Measurements from ENCODE around the gene ABHD10.

ABHD10 gene

DNA sequence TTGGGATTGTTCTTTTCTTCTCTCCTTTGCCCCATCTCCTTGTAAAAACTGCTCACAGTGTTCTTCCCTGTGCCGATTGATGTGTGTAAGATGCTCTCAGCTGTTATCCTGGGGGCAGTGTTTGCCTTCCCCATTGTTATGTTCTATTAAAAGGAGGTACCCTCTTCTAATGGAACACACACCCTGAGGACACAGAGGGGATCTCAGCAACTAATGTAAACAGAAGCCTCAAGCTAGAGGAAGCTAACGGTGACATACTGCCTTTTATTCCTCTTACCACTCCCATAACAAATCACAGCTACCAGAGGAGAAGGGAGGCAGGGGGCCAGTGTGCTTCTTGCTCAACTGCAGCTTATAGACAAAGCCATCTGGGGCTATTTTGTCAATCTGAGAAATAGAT, 22.1 kb downstream of the ABHD10 start:
- no peak for DNase-seq (ENCODE audit: low spot score)

DNA sequence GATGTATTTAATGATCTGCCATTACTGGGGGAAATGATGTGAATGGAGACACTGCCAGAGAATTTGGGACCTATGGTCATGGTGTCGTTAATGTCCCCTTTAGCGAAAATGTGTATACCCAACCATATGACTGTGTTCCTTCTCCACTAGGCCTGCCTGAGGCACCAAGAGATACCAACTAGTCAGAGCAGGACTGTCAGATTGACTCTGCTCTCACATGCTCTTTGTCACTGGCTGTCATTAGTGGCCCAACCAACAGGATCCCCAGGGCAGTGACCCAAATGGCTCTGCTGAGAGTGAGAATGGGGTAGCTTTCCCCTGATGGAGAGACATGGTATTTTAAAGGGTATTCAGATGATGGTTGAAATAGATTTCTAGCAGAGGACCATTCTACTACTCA, 22.7 kb downstream of the ABHD10 start:
- no peak for DNase-seq (ENCODE audit: low spot score)

DNA sequence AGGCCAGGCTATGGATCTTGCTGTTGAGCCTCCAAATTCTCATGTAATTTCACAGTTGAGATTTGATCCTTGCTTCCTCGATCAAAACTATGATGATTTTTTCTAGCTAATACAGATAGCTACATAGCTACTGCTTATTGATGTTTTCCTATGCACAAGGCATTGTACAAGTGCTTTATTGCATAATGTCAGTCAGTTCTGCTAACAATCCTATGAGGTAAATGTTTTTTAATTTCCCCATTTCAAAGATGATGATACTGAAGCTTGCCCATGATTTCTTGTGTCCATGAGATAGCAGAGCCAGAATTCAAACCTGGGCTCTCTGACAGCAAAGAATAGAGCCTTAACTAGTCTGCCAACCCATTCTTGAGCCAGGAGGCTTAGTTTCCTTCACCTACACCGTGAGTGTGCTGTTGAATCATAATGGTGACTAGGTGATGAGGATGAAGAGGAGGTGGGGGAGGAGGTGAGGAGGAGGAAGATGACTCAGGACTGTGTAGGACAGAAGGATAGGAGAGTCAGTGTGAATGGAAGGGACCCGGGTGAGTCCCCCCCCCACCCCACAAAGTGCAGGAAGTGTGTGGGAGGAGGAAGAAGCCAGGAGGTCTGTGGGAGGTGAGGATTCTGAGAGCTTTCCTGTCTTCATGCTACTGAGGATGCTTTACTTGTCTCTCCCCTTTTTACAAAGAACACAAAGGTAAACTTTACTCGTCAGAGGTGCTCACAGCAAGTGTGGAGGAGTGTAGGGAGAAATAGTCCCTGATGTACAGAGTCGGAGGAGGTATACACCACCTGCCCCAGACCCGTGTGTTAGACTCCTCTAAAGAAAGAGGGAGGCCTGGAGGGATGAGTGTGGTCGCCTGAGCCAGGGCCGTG, 23.5 kb downstream of the ABHD10 start:
- DNase-seq (ENCODE audit: low spot score), result peak; percentile 31

DNA sequence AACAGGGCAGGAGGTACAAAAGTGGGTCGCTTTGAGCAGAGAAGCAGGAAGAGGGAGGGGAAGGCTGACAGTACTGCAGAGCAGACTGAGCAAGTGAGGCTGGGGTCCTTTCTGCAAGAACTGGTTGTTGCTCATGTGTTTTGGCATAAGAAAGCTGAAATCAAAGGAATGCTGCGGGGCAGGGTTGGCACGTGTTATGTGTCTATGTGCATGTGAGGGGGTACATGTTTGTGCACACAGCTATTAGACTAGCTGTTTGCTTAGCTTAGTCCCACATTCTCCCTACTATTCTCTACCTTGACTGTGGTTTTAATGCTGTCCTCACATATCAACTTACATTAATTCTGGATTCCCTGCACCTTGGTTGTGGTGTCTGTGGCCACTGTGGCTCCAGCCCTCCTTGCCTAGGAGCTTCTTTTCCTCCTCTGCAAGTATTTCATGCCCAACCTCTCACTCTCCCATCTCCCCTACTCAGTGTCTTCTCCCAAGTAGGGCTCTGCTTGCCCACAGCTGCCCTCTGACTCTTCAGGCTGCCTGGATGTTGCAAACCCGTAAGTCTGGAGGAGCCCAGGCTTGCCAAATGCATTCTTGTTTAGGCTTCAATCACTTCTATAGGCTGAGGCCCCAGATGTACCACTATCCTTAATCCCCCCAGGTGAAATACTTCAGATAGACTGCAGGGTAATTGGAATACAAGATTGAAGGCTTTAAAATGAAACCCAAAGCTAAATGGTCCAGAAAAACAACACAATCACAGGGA, 24.7 kb downstream of the ABHD10 start:
- no peak for DNase-seq (ENCODE audit: low spot score)

DNA sequence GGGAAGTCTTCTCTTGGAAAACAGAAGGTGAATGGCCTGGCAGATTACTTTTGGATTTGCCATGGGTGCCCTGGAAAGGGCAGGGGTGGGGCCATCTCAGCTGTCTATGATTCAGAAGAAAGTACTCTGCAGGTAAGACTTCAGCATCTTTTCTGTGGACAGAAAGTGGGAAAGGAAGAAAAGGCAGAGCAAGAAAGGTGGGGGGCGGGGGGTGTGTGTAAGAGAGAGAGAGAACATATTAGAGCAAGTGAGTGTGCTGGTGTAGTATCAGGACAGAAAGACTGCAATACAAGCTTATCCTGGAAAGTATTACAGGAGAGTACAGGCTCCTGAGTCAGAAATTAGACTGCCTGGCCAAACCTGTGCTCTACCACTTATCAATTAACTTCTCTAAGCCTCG, 25.4 kb downstream of the ABHD10 start:
- DNase-seq (ENCODE audit: low spot score), result no peak

DNA sequence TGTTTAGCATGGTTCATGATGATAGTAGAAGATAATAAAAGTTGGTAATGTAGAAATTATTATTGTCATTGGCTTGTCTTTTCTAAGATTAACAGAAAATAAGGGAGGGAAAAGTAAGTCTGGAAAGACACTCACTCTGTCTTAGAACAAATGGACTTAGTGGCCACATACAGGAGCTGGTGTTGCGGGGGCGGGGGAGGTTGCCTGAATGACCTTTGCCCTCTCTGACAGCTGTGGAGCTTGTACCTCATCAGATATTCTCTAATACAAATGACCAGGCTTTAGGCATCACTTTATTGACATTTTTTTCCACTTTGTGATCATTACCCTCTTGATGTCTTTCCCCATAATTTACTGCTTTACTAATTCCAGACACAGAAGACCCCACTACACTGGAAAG, 25.8 kb downstream of the ABHD10 start:
- DNase-seq (ENCODE audit: low spot score), result no peak

DNA sequence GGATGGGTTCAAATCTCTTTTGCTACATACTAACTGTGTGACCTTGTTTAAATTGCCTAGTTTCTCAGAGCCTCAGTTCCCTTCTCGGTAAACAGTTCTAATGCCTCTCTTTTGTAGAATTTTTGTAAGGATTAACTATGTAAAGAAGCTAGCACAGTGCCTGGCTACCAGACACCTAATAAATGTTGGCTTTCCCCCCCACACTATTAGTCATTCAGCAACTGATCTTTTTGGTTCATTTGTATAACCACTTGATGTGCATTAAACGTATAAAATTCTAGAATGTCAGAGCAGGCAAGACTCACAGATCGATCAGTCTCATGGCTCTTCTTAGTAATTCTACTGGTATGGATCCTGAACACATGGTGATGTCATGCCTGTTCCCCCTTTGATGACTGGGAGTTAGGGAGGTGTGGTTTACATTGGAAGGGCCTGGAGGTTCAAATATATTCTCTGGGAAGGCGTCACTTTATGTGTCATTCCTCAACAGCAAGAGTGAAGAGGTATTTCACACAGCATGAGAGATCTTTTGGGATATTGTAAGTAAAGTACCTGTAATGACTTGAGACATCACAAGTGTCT, 26.4 kb downstream of the ABHD10 start:
- DNase-seq (ENCODE audit: low spot score), result no peak

DNA sequence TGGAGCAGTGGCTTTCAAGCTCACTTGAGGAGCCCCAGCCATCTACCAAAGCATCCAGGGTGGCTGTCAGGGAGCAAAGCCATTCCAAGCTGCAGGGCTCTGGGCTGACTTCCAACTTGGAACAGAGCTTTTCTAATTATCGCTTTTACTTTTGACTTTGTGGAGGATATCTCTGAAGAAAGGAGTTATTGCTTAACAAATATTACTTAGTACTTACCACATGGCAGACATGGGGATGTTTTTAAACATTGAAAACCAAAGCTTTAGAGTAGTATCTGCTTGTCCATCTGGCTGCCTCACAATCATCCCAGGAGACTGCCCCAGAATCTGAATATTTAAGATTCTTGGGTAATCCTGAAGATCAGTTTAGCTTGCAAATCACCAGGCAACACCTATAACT, 28.8 kb downstream of the ABHD10 start:
- no peak for DNase-seq (ENCODE audit: low spot score)

DNA sequence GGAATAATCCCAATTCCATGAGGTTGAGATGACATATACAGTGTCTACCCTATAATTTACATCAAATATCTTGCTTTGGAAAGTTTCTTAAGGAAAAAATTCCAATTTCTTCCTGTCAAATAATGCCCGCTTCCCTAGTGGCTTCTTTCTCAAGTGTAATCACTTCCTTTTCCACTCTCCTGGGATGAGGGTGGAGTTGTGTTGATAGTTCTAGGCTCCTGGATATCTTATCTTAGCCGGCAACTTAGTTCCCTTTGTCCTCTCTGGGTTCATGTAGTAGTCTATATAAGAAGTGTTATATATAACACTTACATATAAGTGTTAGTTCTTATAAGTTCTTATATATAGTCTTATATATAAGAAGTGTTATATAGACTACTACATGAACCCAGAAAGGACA, 30.8 kb downstream of the ABHD10 start:
- DNase-seq (ENCODE audit: low spot score), result no peak

DNA sequence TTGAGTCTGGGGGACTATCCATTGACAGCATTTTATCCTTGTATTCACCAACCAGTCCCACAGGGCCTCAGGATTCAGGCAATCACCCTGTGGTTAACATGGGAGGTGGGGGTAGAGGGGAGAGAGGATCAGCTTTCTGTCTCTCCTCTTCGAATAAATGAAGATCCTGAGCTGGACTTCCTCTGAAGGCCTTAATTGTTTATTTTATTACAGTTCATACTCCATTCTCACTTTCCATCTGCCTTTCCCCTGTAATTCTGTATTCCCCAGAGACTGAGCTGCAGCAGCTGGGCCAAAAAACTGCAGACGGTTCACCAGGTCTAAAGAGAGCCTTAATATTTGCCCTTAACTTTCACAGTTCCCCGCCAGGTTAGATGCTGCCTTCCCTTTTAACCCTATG, 31.8 kb downstream of the ABHD10 start:
- DNase-seq (ENCODE audit: low spot score), result no peak

DNA sequence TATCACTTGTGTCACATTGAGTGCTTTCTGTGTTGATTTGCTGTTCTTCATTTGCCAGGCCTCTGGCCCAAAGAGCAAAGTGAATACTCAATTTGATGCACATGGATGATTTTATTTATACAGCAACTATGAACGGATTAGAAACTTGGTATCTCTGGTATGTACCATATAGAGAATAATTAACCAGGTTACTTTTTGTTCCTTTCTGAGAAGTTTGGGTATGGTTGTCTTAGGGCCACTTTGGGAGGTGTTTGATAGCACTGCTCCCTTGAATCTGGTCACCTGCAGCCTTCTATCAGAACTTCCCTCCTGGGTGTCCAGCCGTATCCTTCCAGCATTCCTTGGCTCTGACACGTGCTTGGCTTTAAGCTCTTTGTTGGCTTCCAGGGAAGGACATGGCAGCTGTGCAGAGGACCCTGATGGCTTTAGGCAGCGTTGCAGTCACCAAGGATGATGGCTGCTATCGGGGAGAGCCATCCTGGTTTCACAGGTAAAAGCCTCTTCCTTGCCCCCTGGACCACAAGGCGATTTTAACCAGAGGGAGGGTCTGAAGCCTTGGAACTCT, 32.6 kb downstream of the ABHD10 start:
- DNase-seq (ENCODE audit: low spot score), result no peak

DNA sequence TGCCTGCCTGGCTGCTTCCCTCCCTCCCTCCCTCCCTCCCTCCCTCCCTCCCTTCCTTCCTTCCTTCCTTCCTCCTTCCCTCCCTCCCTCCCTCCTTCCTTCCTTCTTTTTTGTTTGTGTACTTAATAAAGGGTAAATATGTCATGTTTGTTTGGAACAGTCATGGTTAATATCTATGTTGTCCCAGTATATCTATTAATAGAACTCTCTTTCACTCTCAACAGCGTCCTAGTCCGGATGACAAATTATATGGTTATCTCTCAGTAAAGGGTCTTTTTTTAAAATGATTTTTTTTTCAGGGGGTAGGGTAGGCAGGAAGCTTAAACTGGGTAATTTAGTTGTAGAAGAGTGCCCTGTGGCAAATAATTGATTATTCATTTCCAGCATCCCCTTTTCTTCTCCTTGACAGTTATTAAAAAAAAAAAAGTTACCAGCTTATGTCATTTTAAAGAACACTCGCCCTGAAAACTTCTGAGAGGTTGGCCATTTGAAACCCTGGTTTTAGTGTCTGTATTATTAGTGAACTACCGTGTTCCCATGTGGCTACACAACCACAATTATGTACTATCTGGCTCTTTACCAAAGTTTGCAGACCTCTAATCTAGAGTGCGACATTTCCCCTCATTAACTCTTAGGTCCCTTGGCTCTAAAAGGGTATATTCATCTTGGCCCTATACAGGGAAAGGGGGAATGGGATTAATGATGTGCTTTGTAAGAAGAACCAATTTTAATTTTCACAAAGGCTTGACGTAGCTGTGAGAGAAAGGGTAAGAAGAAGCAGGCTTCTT, 33.6 kb downstream of the ABHD10 start:
- no peak for DNase-seq (ENCODE audit: low spot score)

DNA sequence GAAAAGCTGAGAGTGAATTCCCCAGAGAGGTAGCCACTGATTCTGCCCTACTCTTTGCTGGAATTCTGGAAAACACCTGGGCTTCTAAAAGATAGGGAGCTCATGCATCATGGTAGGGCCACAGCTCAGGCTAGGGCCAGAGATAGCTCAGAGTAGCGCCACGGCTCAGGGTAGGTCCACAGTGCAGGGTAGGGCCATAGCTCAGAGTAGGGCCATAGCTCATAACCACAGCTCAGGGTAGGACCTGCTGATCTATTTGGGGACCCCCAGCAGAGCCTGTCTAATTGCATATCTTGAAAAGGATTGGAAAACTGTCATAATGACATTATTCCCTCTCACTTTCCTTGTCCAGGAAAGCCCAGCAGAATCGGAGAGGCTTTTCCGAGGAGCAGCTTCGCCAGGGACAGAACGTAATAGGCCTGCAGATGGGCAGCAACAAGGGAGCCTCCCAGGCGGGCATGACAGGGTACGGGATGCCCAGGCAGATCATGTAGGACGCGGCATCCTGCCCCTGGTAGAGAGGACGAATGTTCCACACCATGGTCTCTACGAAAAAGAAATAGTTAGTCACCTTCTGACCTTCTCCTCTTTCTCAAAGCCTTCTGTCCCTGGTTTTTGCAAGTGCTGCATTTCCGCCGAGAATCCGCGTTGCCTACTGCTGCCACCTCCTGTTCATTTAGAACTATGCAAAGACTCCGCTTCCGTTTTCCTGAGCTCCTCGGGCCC, 34.4 kb downstream of the ABHD10 start:
- peak; percentile 66 for DNase-seq (ENCODE audit: low spot score)

DNA sequence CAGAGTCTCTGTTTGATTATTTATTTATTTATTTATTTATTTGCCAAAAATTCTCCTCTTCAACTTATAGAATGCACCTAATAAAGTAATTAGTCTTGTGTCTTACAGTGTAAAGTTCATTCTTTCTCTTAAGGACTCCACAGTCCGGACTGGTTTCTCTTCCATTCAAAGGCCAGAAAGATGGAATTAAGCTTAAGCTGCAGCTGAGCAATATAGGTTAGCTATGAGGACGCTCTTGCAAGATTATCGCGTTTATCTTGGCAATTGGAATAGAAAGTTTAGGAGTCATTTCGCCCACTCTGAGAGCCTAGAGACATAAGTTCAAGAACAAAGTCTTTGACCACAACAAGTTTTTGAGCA, 34.9 kb downstream of the ABHD10 start:
- DNase-seq (ENCODE audit: low spot score), result no peak

DNA sequence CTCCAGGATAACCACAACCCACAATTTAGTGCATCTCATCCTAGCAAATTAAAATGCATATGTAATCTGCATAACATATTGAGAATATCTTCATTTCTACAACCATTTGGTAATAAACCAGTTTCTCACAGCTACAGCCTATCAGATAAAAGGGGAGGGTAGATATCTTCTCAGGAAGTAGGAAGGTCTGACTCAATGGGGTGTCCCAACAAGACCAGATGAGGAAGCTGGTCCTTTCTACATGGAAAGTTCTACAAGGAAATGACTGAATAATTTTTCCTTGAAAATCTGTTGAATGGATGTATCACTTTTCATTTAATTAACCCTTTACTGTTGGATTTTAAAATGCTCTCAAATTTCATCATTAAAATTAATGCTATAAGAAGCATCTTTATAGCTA, 38.3 kb downstream of the ABHD10 start:
- no peak for DNase-seq (ENCODE audit: low spot score)

DNA sequence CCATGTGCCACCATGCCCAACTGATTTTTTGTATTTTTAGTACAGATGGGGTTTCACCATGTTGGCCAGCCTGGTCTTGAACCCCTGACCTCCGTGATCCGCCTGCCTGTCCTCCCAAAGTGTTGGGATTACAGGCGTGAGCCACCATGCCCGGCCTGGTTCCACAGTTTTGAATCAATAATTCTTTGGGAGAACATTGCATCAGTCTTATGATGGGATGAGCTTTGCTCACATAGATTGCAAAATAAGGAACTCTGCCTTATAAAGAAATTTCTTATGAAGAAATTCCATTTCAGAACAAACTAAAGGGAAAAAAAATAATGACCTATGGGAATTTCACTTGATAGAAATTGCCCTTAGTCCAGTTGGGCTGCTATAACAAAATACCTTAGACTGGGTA, 39.9 kb downstream of the ABHD10 start:
- no peak for DNase-seq (ENCODE audit: low spot score)

DNA sequence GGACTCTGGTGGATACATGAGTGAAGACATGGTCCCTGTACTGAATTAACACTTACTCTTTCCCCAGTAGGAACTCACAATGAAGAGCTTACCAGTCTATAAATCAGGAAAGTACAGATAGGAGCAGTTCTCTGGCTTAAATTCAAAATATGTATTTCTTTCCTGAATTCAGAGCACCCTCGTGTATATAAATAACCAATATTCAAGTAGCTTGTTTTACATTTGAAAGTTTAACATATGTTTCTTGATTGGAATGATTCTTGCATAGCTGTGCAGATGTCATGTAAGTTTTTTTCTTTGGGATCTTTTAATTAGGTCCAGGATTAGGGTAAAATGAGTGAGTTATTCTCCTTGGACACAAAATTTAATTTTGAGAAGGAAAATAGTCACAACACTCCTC, 40.9 kb downstream of the ABHD10 start:
- DNase-seq (ENCODE audit: low spot score), result no peak

DNA sequence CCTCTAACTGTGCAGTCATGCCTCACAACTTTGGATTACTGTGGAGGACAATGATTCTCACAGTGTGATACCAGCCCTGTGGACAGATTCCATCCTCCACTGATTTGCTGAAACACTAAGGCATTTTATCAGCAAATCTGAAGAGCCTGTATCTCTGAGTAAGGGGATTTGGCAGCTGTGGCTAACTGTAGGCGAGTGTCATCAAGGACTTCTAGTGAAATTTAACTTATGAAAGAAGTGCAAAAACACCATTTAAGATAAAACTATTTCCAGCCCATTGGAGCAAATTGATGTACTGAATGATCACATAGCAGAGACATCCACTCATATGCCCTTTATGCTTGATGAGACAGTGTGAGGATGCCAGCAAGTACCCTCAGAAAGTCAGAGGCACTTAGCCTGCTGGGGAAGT, 41.9 kb downstream of the ABHD10 start:
- no peak for DNase-seq (ENCODE audit: low spot score)

DNA sequence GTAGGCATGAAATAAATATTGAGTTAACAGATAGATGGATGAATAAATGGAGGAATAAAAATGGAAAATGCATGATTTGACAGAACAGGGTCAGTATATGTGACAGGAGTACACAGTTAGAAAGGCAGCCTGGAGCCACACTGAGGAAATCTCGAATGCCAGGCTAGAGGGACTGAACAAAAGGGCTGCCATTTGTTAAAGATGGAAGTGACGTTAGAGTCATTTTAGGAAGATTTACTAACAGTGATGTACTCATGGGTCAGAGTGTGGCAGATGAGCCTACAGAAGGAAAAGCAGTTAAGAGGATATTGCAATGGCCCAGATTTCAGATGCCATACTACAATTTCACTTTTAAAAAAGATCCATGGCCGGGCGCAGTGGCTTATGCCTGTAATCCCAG, 48.3 kb downstream of the ABHD10 start:
- no peak for DNase-seq (ENCODE audit: low spot score)

DNA sequence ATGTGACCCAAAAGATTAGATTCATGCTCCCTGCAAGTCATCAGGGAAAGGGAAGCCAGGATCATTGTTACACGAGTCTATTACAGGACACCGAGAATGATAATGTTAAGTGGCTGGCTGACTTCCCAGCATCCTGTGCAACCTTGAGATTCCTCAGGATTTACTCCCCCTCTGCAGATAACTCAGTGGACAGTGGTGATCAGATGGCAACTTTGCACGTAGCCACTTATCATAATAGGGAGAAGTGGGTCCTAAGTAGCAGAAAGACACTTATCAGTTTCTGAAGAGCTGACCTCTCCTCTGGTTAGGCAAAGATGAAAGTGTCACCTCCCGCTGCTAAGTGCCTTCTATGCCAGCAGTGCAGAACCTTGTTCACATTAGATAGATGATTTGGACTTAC, 49.0 kb downstream of the ABHD10 start:
- no peak for DNase-seq (ENCODE audit: low spot score)

DNA sequence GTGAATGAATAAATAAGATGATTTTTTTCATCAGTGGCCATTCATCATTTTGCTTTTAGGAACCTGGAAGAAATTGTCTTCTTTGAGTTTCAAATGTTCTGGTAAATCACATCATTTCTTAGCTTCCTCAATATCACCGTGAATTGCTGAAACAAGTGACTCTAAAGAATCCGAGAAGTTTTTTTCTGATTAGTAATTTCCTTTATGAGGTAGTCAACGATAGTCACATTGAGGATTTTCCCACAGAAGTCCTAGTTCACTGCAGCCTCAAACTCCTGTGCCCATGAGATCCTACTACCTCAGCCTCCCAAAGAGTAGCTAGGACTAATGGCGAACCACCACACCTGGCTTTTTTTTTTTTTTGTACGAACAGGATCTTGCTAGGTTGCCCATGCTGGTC, 52.1 kb downstream of the ABHD10 start:
- no peak for DNase-seq (ENCODE audit: low spot score)

Measured in CD4-positive, alpha-beta T cell treated with Interleukin-2 at 100 ng/mL for 4 hours (primary cell).